Cardiac muscle cell (in vitro differentiated cells and primary cell): ENCODE measurements around the gene MPP4. TPM values are rescaled to one million over a fixed set of nuclear protein-coding genes. Genes with fewer than 3 reads are reported as not detected.
A peak's percentile ranks its signal among the peaks of the same experiment; 100 is the strongest.

ENCODE experiments used
- DNase-seq, 2 donors: peaks; one replicate each; pipeline versions ENCODE4 v3.0.0 to v3.0.0-alpha.2; 2010 to 2017; ENCODE audit warnings: low read depth in 1 of 2, low spot score in 1 of 2
- H3K27ac ChIP-seq: fragments of 200-600 bp; sonication (generic); 2 replicates; pipeline ENCODE4 v1.5.1; 2016
- H3K27me3 ChIP-seq: fragments of 200-600 bp; sonication (generic); 2 replicates; pipeline ENCODE4 v1.6.0; 2016; ENCODE audit warnings: control low read depth
- H3K36me3 ChIP-seq: fragments of 200-600 bp; sonication (generic); 2 replicates; pipeline ENCODE4 v1.5.1; 2016; ENCODE audit warnings: control low read depth
- H3K4me1 ChIP-seq: fragments of 200-600 bp; sonication (generic); 2 replicates; pipeline ENCODE4 v1.8.1; 2017; ENCODE audit warnings: low read depth, mild to moderate bottlenecking, mixed run types
- H3K4me3 ChIP-seq: fragments of 200-600 bp; sonication (generic); 2 replicates; pipeline ENCODE4 v1.5.1; 2016; ENCODE audit warnings: mild to moderate bottlenecking
- H3K9me3 ChIP-seq: fragments of 200-600 bp; sonication (generic); 2 replicates; pipeline ENCODE4 v1.5.1; 2017; ENCODE audit warnings: low read depth, mild to moderate bottlenecking, control low read depth
- CTCF ChIP-seq: IDR thresholded peaks from 2 replicates; pipeline ENCODE4 v1.5.1; 2012; ENCODE audit warnings: low read depth, mild to moderate bottlenecking, low read length
- polyA plus RNA-seq: library from polyadenylated mRNA; unstranded; fragments of >200 nt; fragmentation: Nextera tagmentation; extraction: Ambion mirVana; gene quantifications from 2 replicates; pipeline ENCODE4 v1.2.1, GENCODE V29; 2016
- total RNA-seq: library from RNA; depleted of rRNA; stranded (reverse); fragments of >200 nt; gene quantifications from 2 replicates; pipeline ENCODE4 v1.2.3, GENCODE V29; 2016

MPP4 gene
- total and polyA plus RNA-seq, 2 experiments from 2014 or later = 0.15 to 0.27 TPM

- H3K27me3 ChIP-seq = no peaks in the 10 kb centered on the region
- no peaks in the 10 kb centered on the region for H3K9me3 ChIP-seq
- H3K4me3 ChIP-seq = no peak overlapping the region
- H3K36me3 ChIP-seq = peaks cover 45% of the 10 kb centered on the region
- DNase-seq = no peak
- no peak for TF ChIP-seq CTCF
- H3K4me1 ChIP-seq = peaks cover 10% of the 10 kb centered on the region
- H3K27ac ChIP-seq = no peak overlapping the region
These were observed 67.4 kb downstream of the MPP4 start for GRCh38 chr2:201631041-201631440.

DNA sequence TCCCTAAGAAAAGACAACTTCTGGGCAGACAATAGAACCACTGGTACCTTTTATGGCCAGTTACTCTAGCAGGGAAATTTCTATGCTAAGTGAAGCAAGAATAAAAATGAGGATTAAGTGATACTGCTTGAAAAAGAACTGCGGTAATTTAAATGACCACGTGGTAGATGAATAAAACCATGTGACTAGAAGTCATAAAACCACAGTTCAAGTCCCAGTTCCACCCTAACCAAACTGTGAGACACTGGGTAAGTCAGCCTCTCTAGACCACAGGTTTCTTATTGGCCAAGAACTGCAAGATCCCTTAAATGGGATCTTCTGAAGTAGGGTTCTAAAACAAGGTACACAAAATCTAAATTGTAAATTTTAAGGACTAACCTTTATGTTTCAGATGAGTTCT lies 67.9 kb downstream of the MPP4 start:
- peaks cover 45% of the 10 kb centered on the region for H3K36me3 ChIP-seq
- H3K27ac ChIP-seq = no peak overlapping the region
- H3K27me3 ChIP-seq = no peaks in the 10 kb centered on the region
- H3K9me3 ChIP-seq = no peaks in the 10 kb centered on the region
- no peak for TF ChIP-seq CTCF
- no peak for DNase-seq
- H3K4me3 ChIP-seq = no peak overlapping the region
- peaks cover 10% of the 10 kb centered on the region for H3K4me1 ChIP-seq

- H3K27ac ChIP-seq = no peak overlapping the region
- no peak for DNase-seq
- TF ChIP-seq CTCF = no peak
- H3K36me3 ChIP-seq = peaks cover 59% of the 10 kb centered on the region
- H3K4me3 ChIP-seq = no peak overlapping the region
- H3K9me3 ChIP-seq = no peaks in the 10 kb centered on the region
- H3K4me1 ChIP-seq = peaks cover 2% of the 10 kb centered on the region
- H3K27me3 ChIP-seq = no peaks in the 10 kb centered on the region
These were observed 69.9 kb downstream of the MPP4 start for GRCh38 chr2:201628545-201628944.

GRCh38 chr2:201622306-201622970 lies 76.0 kb downstream of the MPP4 start:
- no peak for TF ChIP-seq CTCF
- Histone ChIP-seq H3K9me3 (no peaks in the 10 kb centered on the region), H3K36me3 (peaks cover 27% of the 10 kb centered on the region), H3K4me3 (no peak overlapping the region), H3K4me1 (no peaks in the 10 kb centered on the region), H3K27ac (peak overlapping the region; percentile 8), H3K27me3 (no peaks in the 10 kb centered on the region)
- DNase-seq = peak in 1 of 2 donors; percentile 34

- Histone ChIP-seq H3K27me3 (no peaks in the 10 kb centered on the region), H3K4me3 (no peak overlapping the region), H3K27ac (peak overlapping the region; percentile 8), H3K9me3 (no peaks in the 10 kb centered on the region), H3K4me1 (no peaks in the 10 kb centered on the region), H3K36me3 (peaks cover 20% of the 10 kb centered on the region)
- peak in 1 of 2 donors; percentile 6 for DNase-seq
- TF ChIP-seq CTCF = no peak
These were observed 77.0 kb downstream of the MPP4 start for GRCh38 chr2:201621293-201621999.
